Measurements from ENCODE around the gene TSSK6. TPM values are rescaled to one million over a fixed set of nuclear protein-coding genes. Genes with fewer than 3 reads are reported as not detected.

The TSSK6 gene
- total and polyA plus RNA-seq, 2 of the 4 experiments (the other 2 are of a cell fraction): 1.3 to 2.2 TPM

DNA sequence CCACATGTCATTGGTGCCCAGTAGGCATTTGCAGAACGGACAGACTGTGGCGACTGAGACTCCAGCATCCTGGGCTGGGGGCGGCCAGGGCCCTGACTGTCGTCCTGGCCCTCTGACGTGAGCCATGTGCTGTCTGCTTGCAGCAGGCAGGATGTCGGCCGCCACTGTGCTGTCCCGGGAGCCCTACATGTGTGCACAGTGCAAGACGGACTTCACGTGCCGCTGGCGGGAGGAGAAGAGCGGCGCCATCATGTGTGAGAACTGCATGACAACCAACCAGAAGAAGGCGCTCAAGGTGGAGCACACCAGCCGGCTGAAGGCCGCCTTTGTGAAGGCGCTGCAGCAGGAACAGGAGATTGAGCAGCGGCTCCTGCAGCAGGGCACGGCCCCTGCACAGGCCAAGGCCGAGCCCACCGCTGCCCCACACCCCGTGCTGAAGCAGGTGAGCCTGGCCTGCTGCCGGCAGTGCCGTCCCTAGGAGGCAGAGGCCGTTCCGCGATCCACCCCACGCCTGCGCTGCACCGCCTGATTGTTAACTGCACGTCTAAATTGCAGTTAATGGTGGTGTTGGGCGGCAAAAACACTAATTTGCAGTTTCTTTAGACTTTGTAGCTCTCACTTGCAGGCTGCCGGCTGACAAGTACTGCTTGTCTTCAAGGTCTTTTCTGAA lies 14.2 kb downstream of the TSSK6 start:
- Histone ChIP-seq H2AK9ac (replicated peaks; ENCODE audit: low read depth, low read length, poor library complexity) (no peak overlapping the region), H2AK5ac (ENCODE audit: low read depth, low read length) (no peak overlapping the region), H2BK120ac (ENCODE audit: low read depth, low read length) (no peak overlapping the region), H2BK5ac (ENCODE audit: low read depth, low read length, poor library complexity, severe bottlenecking) (no peak overlapping the region), H4K8ac (ENCODE audit: low read depth in 2 of 2, low read length in 2 of 2) (no peak overlapping the region), H3K9me3 (ENCODE audit: control insufficient read depth, insufficient read depth, low read length) (no peaks in the 10 kb centered on the region), H4K91ac (ENCODE audit: insufficient read depth, low read depth, low read length) (no peak overlapping the region), H4K20me1 (ENCODE audit: insufficient read depth, low read length) (peaks cover 3% of the 10 kb centered on the region), H3K9ac (ENCODE audit: low read depth, low read length) (no peak overlapping the region), H3K23ac (ENCODE audit: low read depth, low read length) (no peak overlapping the region), H3K4me2 (ENCODE audit: low read depth, low read length) (no peak overlapping the region), H3K27ac (ENCODE audit: insufficient read depth, low read length) (no peak overlapping the region), H3K4me3 (ENCODE audit: insufficient read depth, low read depth, low read length) (no peak overlapping the region), H3K4ac (ENCODE audit: low read depth, low read length) (no peak overlapping the region), H3K18ac (ENCODE audit: low read depth, low read length) (no peak overlapping the region), H3K36me3 (ENCODE audit: control insufficient read depth, insufficient read depth, low read length) (peaks cover 81% of the 10 kb centered on the region), H4K5ac (ENCODE audit: low read depth, low read length) (no peak overlapping the region), H3K79me1 (ENCODE audit: low read depth in 1 of 2, low read length in 2 of 2) (peaks cover 9 to 26% of the 10 kb centered on the region in 2 experiments; a peak in 3 of 4 replicates), H3K56ac (ENCODE audit: extremely low read depth, insufficient read depth, low read length) (no peak overlapping the region), H3K4me1 (ENCODE audit: control insufficient read depth, insufficient read depth, low read length) (no peaks in the 10 kb centered on the region), H3K9me1 (ENCODE audit: insufficient read depth, low read length) (no peaks in the 10 kb centered on the region; the same call in 1 of the 2 replicates), H2BK20ac (ENCODE audit: low read depth, low read length) (no peak overlapping the region), H2AFZ (replicated peaks; ENCODE audit: low read length, poor library complexity) (no peak overlapping the region), H3K27me3 (ENCODE audit: control insufficient read depth, insufficient read depth, low read length) (no peaks in the 10 kb centered on the region), H3K14ac (replicated peaks; ENCODE audit: low read depth, low read length) (no peak overlapping the region), H2BK15ac (ENCODE audit: low read depth, low read length) (no peak overlapping the region)
- BruUV-seq (replicated peaks): no TSS peak
- dilution Hi-C loops (cut with HindIII; ENCODE audit: low sequenced_read_pairs, unreplicated experiment): no loop called here
- no peak for TF ChIP-seq SMC3 (IDR thresholded peaks at IDR 0.05; ENCODE audit: low read depth, low read length)
- no peak for TF ChIP-seq NFE2L2 (IDR thresholded peaks at IDR 0.05; ENCODE audit: low read depth, low read length)
- no peak for TF ChIP-seq MAFK (IDR thresholded peaks at IDR 0.05; ENCODE audit: low read depth, low read length)
- TF ChIP-seq, protein P1, sequence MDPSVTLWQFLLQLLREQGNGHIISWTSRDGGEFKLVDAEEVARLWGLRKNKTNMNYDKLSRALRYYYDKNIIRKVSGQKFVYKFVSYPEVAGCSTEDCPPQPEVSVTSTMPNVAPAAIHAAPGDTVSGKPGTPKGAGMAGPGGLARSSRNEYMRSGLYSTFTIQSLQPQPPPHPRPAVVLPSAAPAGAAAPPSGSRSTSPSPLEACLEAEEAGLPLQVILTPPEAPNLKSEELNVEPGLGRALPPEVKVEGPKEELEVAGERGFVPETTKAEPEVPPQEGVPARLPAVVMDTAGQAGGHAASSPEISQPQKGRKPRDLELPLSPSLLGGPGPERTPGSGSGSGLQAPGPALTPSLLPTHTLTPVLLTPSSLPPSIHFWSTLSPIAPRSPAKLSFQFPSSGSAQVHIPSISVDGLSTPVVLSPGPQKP (IDR thresholded peaks at IDR 0.05; ENCODE audit: borderline replicate concordance, low read depth, low read length): no peak
- no peak for TF ChIP-seq BHLHE40 (IDR thresholded peaks at IDR 0.05; ENCODE audit: low read depth, low read length)
- no peak for TF ChIP-seq MXI1 (IDR thresholded peaks at IDR 0.05; ENCODE audit: borderline replicate concordance, low read depth, low read length)
- no peak for TF ChIP-seq RCOR1 (IDR thresholded peaks at IDR 0.05; ENCODE audit: insufficient replicate concordance, low read length)
- TF ChIP-seq FOS (IDR thresholded peaks at IDR 0.05; ENCODE audit: low read depth, low read length): no peak
- DNase-seq (no peak), ATAC-seq (ENCODE audit: low read depth) (no peak)
- in situ Hi-C loops (cut with MboI; ENCODE audit: low sequenced_read_pairs): no loop called here
- CTCF ChIA-PET: no interaction called here
- WGBS, 2 experiments (ENCODE audit: extremely low coverage in 2 of 2, insufficient read length in 1 of 2): 88% methylated on average over 25 of the region's 34 CpGs; no CpG with 5 or more reads in 1 of the 2 experiments
- POLR2A ChIA-PET (ENCODE audit: unreplicated experiment): no interaction called here
- intact Hi-C loops (cut with micrococcal nuclease): no loop called here

All from IMR-90 (cell line).